Aorta (tissue), 4 donors: Measurements from ENCODE around the gene VGLL3. TPM values are rescaled to one million over a fixed set of nuclear protein-coding genes. Genes with fewer than 3 reads are reported as not detected.

Source experiments
- polyA plus RNA-seq, 2 donors: library from polyadenylated mRNA; stranded (reverse); fragments of 200-250 nt; gene quantifications; one replicate each; pipeline ENCODE4 v1.2.3, GENCODE V29; 2013
- total RNA-seq, 2 donors: library from RNA; stranded (reverse); fragmentation: NEBNext Ultra II Directional; extraction: Animal tissue kit (Norgen Biotek cat#: 25700); gene quantifications; one replicate each; pipeline ENCODE4 v1.2.1, GENCODE V29; 2021
- donor health status: healthy with polysubstance abuse.
- donor health status: Bipolar disorder and iron deficiency.
- donor health status: DM: no; HTN: no; CAD: no.
- donor health status: DM: yes; HTN: yes; CAD: no.

The VGLL3 gene
- total and polyA plus RNA-seq, 4 donors = 10.8 to 155 (median 30.5) TPM

Other genes with a start within 250 kb of the VGLL3 start
- gene CHMP2B, start 236.2 kb upstream of the VGLL3 start, total RNA-seq = 10 to 100 TPM; 43.7 to 51.3 TPM
- 10 to 100 TPM; 29.7 to 48.2 TPM for gene CHMP2B, start 236.2 kb upstream of the VGLL3 start, polyA plus RNA-seq